Activated CD4-positive, alpha-beta T cell treated with anti-CD3 and anti-CD28 coated beads for 24 hours (primary cell): ENCODE results near the gene LRRC36.

Experiments
- DNase-seq, 2 donors: peaks; one replicate each; pipeline ENCODE4 v3.0.0-alpha.2; 2020; ENCODE audit warnings: low read depth in 2 of 2

Gene LRRC36

GRCh38 chr16:67424261-67424615 is 97.6 kb downstream of the LRRC36 start:
- DNase-seq, result no peak

GRCh38 chr16:67425061-67425460 is 98.4 kb downstream of the LRRC36 start:
- no peak for DNase-seq

- DNase-seq, result no peak
These were observed 99.0 kb downstream of the LRRC36 start for GRCh38 chr16:67425580-67425979.

- DNase-seq, result no peak
These were observed 99.4 kb downstream of the LRRC36 start for GRCh38 chr16:67426022-67426421.

GRCh38 chr16:67426950-67427349 is 100.3 kb downstream of the LRRC36 start:
- DNase-seq, result no peak

- peak; percentile 37 to 39 for DNase-seq
These were observed 101.6 kb downstream of the LRRC36 start for GRCh38 chr16:67428146-67428731.

GRCh38 chr16:67429053-67429798 is 102.6 kb downstream of the LRRC36 start:
- no peak for DNase-seq

- DNase-seq, result no peak
These were observed 103.3 kb downstream of the LRRC36 start for GRCh38 chr16:67429799-67430503.

- no peak for DNase-seq
These were observed 103.9 kb downstream of the LRRC36 start for GRCh38 chr16:67430504-67430976.

- no peak for DNase-seq
These were observed 104.6 kb downstream of the LRRC36 start, which contains the start of gene HSD11B2 for GRCh38 chr16:67430977-67431774. TSS of gene HSD11B2 (plus strand) at chr16:67431121. CDS start at chr16:67431249, 128 bp downstream.

- no peak for DNase-seq
These were observed 105.3 kb downstream of the LRRC36 start for GRCh38 chr16:67431775-67432505.

GRCh38 chr16:67432506-67432890 is 105.9 kb downstream of the LRRC36 start:
- no peak for DNase-seq

GRCh38 chr16:67433131-67433719 is 106.6 kb downstream of the LRRC36 start:
- no peak for DNase-seq
